ENCODE measurements around the gene PTPRCAP. TPM values are rescaled to one million over a fixed set of nuclear protein-coding genes. Genes with fewer than 3 reads are reported as not detected.
A peak's percentile ranks its signal among the peaks of the same experiment; 100 is the strongest.

Gene PTPRCAP
- total and polyA plus RNA-seq, 9 of the 15 experiments (the other 6 are each of a cell fraction or from before 2014, with no cell fraction given) = 0.22 to 2.0 (median 1.1) TPM; not detected in 4

- TF ChIP-seq ZNF407 (IDR thresholded peaks at IDR 0.05; ENCODE audit: low read depth) (no peak), PKNOX1 (IDR thresholded peaks at IDR 0.05) (no peak), MYBL2 (IDR thresholded peaks at IDR 0.05; ENCODE audit: low read depth) (no peak), MYBL2 (CRISPR knock-in tag; IDR thresholded peaks at IDR 0.05; ENCODE audit: borderline replicate concordance) (no peak), ERF (CRISPR knock-in tag; IDR thresholded peaks at IDR 0.05) (no peak), ZNF347 (CRISPR knock-in tag; IDR thresholded peaks at IDR 0.05; ENCODE audit: low read depth) (no peak), PTRF (tag; IDR thresholded peaks at IDR 0.05) (no peak), PREB (CRISPR knock-in tag; IDR thresholded peaks at IDR 0.05) (no peak), ZNF436 (CRISPR knock-in tag; IDR thresholded peaks at IDR 0.05) (no peak), SMC3 (conservative IDR thresholded peaks at IDR 0.05; ENCODE audit: insufficient read depth, low read depth, low read length) (no peak), KDM1A (IDR thresholded peaks at IDR 0.05) (peak in 1 of 2 experiments; percentile 62; a peak in 3 of 4 replicates), SRSF7 (optimal IDR thresholded peaks at IDR 0.05; ENCODE audit: low read depth, low read length) (no peak), ZNF311 (CRISPR knock-in tag; IDR thresholded peaks at IDR 0.05) (no peak), PCBP2 (IDR thresholded peaks at IDR 0.05; ENCODE audit: low read depth, low read length, poor library complexity, severe bottlenecking) (no peak), NCOR1 (IDR thresholded peaks at IDR 0.05) (peak; percentile 43), POLR2B (IDR thresholded peaks at IDR 0.05; ENCODE audit: low read depth, partially characterized antibody) (peak; percentile 46), TCF7L2 (IDR thresholded peaks at IDR 0.05; ENCODE audit: low read depth, low read length) (no peak), ZSCAN32 (CRISPR knock-in tag; IDR thresholded peaks at IDR 0.05) (no peak)
Measured at GRCh38 chr11:67436459-67437081, 912 bp downstream of the PTPRCAP start (continued).
